Adrenal gland (tissue), 12 donors: ENCODE results near the gene DYSF. TPM values are rescaled to one million over a fixed set of nuclear protein-coding genes. Genes with fewer than 3 reads are reported as not detected.

Experiments used
- DNase-seq, 7 donors: peaks; one replicate each; pipeline ENCODE4 v3.0.0-alpha.2; 2019 to 2020
- H3K27ac ChIP-seq, 5 donors: fragments of 200-600 bp; sonication (generic) in 4 of 5; 1 replicate in 3 of 5; 2 replicates in 2 of 5; pipeline versions ENCODE4 v1.5.1 to v1.8.0; 2016 to 2020; ENCODE audit warnings: mild to moderate bottlenecking in 1 of 5
- H3K27me3 ChIP-seq: fragments of 200-600 bp; 2 replicates; pipeline ENCODE4 v1.8.0; 2021
- H3K36me3 ChIP-seq, 2 donors: fragments of 200-600 bp; replicated peaks in 1 of 2; 1 replicate in 1 of 2; 2 replicates in 1 of 2; pipeline versions ENCODE4 v1.5.1 to v1.8.0; 2018 to 2022
- H3K4me1 ChIP-seq, 2 donors: fragments of 200-600 bp; replicated peaks in 1 of 2; 1 replicate in 1 of 2; 2 replicates in 1 of 2; pipeline versions ENCODE4 v1.5.1 to v1.8.0; 2018 to 2021
- H3K4me3 ChIP-seq, 4 donors: fragments of 200-600 bp; sonication (generic) in 3 of 4; one replicate each; pipeline ENCODE4 v1.5.1; 2016 to 2018
- H3K9me3 ChIP-seq, 3 donors: fragments of 200-600 bp; sonication (generic) in 1 of 3; replicated peaks in 1 of 3; 1 replicate in 2 of 3; 2 replicates in 1 of 3; pipeline versions ENCODE4 v1.5.1 to v1.8.0; 2016 to 2021
- CTCF ChIP-seq, 6 experiments: fragments of 450-650 bp in 4 of 6; fragments of 200-600 bp in 2 of 6; sonication (generic) in 1 of 6; IDR thresholded peaks; 1 replicate in 5 of 6; 2 replicates in 1 of 6; pipeline versions ENCODE4 v1.5.1 to v1.8.0; 2016 to 2021; ENCODE audit warnings: antibody characterized with exemption in 6 of 6, mild to moderate bottlenecking in 2 of 6, moderate library complexity in 1 of 6
- POLR2A ChIP-seq, 2 donors: fragments of 450-650 bp; IDR thresholded peaks; one replicate each; pipeline ENCODE4 v1.6.1; 2017; ENCODE audit warnings: antibody characterized with exemption in 2 of 2, mild to moderate bottlenecking in 2 of 2, moderate library complexity in 1 of 2
- WGBS, 4 donors: extraction: QIAGEN DNeasy Blood & Tissue Kit in 2 of 4; methylation state at CpG; one replicate each; pipeline versions ENCODE4 v1.1.5 to v1.1.7; 2013 to 2017; 5-methylcytosine and 5-hydroxymethylcytosine counted together
- intact Hi-C, 2 donors: fragments of 100-400 bp; cut with DNase I; formaldehyde crosslinking; loops; one replicate each; pipeline versions ENCODE4 v1.14.1 to v1.15.0; 2022 to 2023
- polyA plus RNA-seq, 3 donors: library from polyadenylated mRNA; stranded (reverse); fragments of 200-250 nt in 2 of 3; fragments of 350-450 nt in 1 of 3; fragmentation: Illumina TruSeq in 1 of 3; extraction: RNeasy Lipid Tissue Mini Kit (QIAGEN cat#74804) in 1 of 3; gene quantifications; one replicate each; pipeline ENCODE4 v1.2.3, GENCODE V29; 2013 to 2014
- total RNA-seq, 9 donors: library from RNA; depleted of rRNA in 4 of 9; stranded (reverse); fragments of >200 nt in 4 of 9; fragments of 120-200 nt in 1 of 9; fragmentation: NEBNext Ultra II Directional in 1 of 9; extraction: Animal tissue kit (Norgen Biotek cat#: 25700) in 1 of 9; gene quantifications; one replicate each; pipeline versions ENCODE4 v1.1.0 to v1.2.4, GENCODE V29; 2013 to 2023
- donor health status: healthy with polysubstance abuse.
- donor health status: Bipolar disorder and iron deficiency.
- donor health status: DM: yes; HTN: yes; CAD: no.
- donor health status: DM: no; HTN: no; CAD: no.
- donor health status: DM: no; HTN: no; CAD: no.
- donor health status: DM: yes; HTN: yes; CAD: no.

The DYSF gene
- total and polyA plus RNA-seq, 12 donors: 3.2 to 22.4 (median 15.3) TPM

GRCh38 chr2:71535526-71535925 is 82.2 kb downstream of the DYSF start:
- H3K4me1 ChIP-seq: no peaks in the 10 kb centered on the region
- H3K27me3 ChIP-seq: no peaks in the 10 kb centered on the region
- intact Hi-C loops: no loop called here
- no peaks in the 10 kb centered on the region for H3K36me3 ChIP-seq
- TF ChIP-seq POLR2A (IDR thresholded peaks at IDR 0.05): no peak
- TF ChIP-seq CTCF (IDR thresholded peaks at IDR 0.05): no peak
- no peak overlapping the region for H3K4me3 ChIP-seq
- WGBS, 4 donors: 86 to 92% (median 91%) methylated on average over 5 to 7 of the region's 7 CpGs
- H3K9me3 ChIP-seq: no peaks in the 10 kb centered on the region
- no peak overlapping the region for H3K27ac ChIP-seq
- no peak for DNase-seq

- TF ChIP-seq CTCF (IDR thresholded peaks at IDR 0.05): no peak
- no peak for TF ChIP-seq POLR2A (IDR thresholded peaks at IDR 0.05)
- Histone ChIP-seq H3K36me3 (no peaks in the 10 kb centered on the region), H3K4me3 (no peak overlapping the region), H3K27me3 (no peaks in the 10 kb centered on the region), H3K4me1 (no peaks in the 10 kb centered on the region), H3K9me3 (no peaks in the 10 kb centered on the region), H3K27ac (no peak overlapping the region)
- no peak for DNase-seq
- 92 to 96% (median 94%) methylated on average over 18 of the region's 18 CpGs for WGBS, 4 donors
- intact Hi-C loops: no loop called here
Measured at GRCh38 chr2:71536226-71536671, 82.9 kb downstream of the DYSF start.

GRCh38 chr2:71538241-71538640 is 84.9 kb downstream of the DYSF start:
- Histone ChIP-seq H3K9me3 (no peaks in the 10 kb centered on the region), H3K27me3 (no peaks in the 10 kb centered on the region), H3K4me3 (no peak overlapping the region), H3K27ac (no peak overlapping the region), H3K4me1 (no peaks in the 10 kb centered on the region), H3K36me3 (no peaks in the 10 kb centered on the region)
- intact Hi-C loops: no loop called here
- TF ChIP-seq POLR2A (IDR thresholded peaks at IDR 0.05) (no peak), CTCF (IDR thresholded peaks at IDR 0.05) (no peak)
- WGBS, 4 donors: 84 to 93% (median 90%) methylated on average over 2 to 3 of the region's 3 CpGs
- no peak for DNase-seq

- H3K4me1 ChIP-seq: no peaks in the 10 kb centered on the region
- 77 to 95% (median 85%) methylated on average over 7 to 12 of the region's 12 CpGs for WGBS, 4 donors
- no peak for DNase-seq
- TF ChIP-seq POLR2A (IDR thresholded peaks at IDR 0.05) (no peak), CTCF (IDR thresholded peaks at IDR 0.05) (no peak)
- H3K9me3 ChIP-seq: no peaks in the 10 kb centered on the region
- intact Hi-C loops: no loop called here
- H3K27me3 ChIP-seq: no peaks in the 10 kb centered on the region
- H3K36me3 ChIP-seq: no peaks in the 10 kb centered on the region
- H3K27ac ChIP-seq: no peak overlapping the region
- no peak overlapping the region for H3K4me3 ChIP-seq
Measured at GRCh38 chr2:71538656-71539265, 85.4 kb downstream of the DYSF start.
